Neural cell (in vitro differentiated cells): ENCODE measurements around the gene ZNF622. TPM values are rescaled to one million over a fixed set of nuclear protein-coding genes. Genes with fewer than 3 reads are reported as not detected.

ENCODE experiments used
- H2AFZ ChIP-seq: fragments of 200-600, 300-800 bp; sonication (generic), shearing (Covaris generic); 2 replicates; pipeline ENCODE4 v1.6.0; 2014; ENCODE audit warnings: low read depth, mild to moderate bottlenecking, antibody characterized with exemption, low read length, moderate library complexity
- H3F3A ChIP-seq: fragments of 200-600 bp; shearing (Covaris generic); 2 replicates; pipeline ENCODE4 v1.6.1; 2016; ENCODE audit warnings: mild to moderate bottlenecking, moderate library complexity, mixed read lengths, antibody characterized with exemption, low read length; ENCODE audit not compliant: insufficient read depth, poor library complexity, severe bottlenecking
- H3K27ac ChIP-seq: fragments of 200-600, 300-800 bp; sonication (generic), shearing (Covaris generic); 2 replicates; pipeline ENCODE4 v1.5.1; 2014; ENCODE audit warnings: mild to moderate bottlenecking, low read length, moderate library complexity
- H3K27me3 ChIP-seq: fragments of 300-800, 200-600 bp; sonication (generic), shearing (Covaris generic); 2 replicates; pipeline ENCODE4 v1.6.0; 2014; ENCODE audit warnings: mild to moderate bottlenecking, low read depth, low read length, moderate library complexity; ENCODE audit not compliant: insufficient read depth
- H3K36me3 ChIP-seq: fragments of 300-800, 200-600 bp; sonication (generic), shearing (Covaris generic); 2 replicates; pipeline ENCODE4 v1.5.1; 2014; ENCODE audit warnings: mild to moderate bottlenecking, antibody characterized with exemption, low read length, moderate library complexity; ENCODE audit not compliant: insufficient read depth
- H3K4me2 ChIP-seq: fragments of 300-800, 200-600 bp; sonication (generic), shearing (Covaris generic); 2 replicates; pipeline ENCODE4 v1.6.0; 2014; ENCODE audit warnings: mild to moderate bottlenecking, low read length
- H3K4me3 ChIP-seq: fragments of 300-800, 200-600 bp; sonication (generic), shearing (Covaris generic); 2 replicates; pipeline ENCODE4 v1.5.1; 2014; ENCODE audit warnings: mild to moderate bottlenecking, low read length, moderate library complexity
- H3K79me2 ChIP-seq: fragments of 200-600 bp; shearing (Covaris generic); replicated peaks from 2 replicates; pipeline ENCODE4 v1.6.0; 2014; ENCODE audit warnings: mild to moderate bottlenecking, low read length, moderate library complexity; ENCODE audit not compliant: insufficient read depth
- H3K9ac ChIP-seq: fragments of 300-800, 200-600 bp; sonication (generic), shearing (Covaris generic); 2 replicates; pipeline ENCODE4 v1.6.1; 2016; ENCODE audit warnings: mild to moderate bottlenecking, low read length, mixed read lengths
- H3K9me2 ChIP-seq: fragments of 200-600 bp; shearing (Covaris generic); 2 replicates; pipeline ENCODE4 v1.6.1; 2016; ENCODE audit warnings: mild to moderate bottlenecking, low read length, mixed read lengths; ENCODE audit not compliant: insufficient read depth
- H3K9me3 ChIP-seq: fragments of 200-600, 300-800 bp; sonication (generic), shearing (Covaris generic); 2 replicates; pipeline ENCODE4 v1.6.1; 2016; ENCODE audit warnings: mild to moderate bottlenecking, mixed run types, low read length, moderate library complexity, mixed read lengths
- H4K20me1 ChIP-seq: fragments of 200-600 bp; shearing (Covaris generic); 2 replicates; pipeline ENCODE4 v1.6.1; 2016; ENCODE audit warnings: mild to moderate bottlenecking, mixed run types; ENCODE audit not compliant: insufficient read depth
- CTCF ChIP-seq: fragments of 450-650 bp; IDR thresholded peaks from 2 replicates; pipeline ENCODE4 v1.5.1; 2014; ENCODE audit warnings: antibody characterized with exemption, mild to moderate bottlenecking, moderate library complexity; ENCODE audit not compliant: poor library complexity, severe bottlenecking
- EP300 ChIP-seq: fragments of 450-650 bp; conservative IDR thresholded peaks from 2 replicates; pipeline ENCODE4 v1.6.1; 2014; ENCODE audit warnings: antibody characterized with exemption, mild to moderate bottlenecking, moderate library complexity; ENCODE audit not compliant: poor library complexity, severe bottlenecking
- EZH2 ChIP-seq: fragments of 200-600, 300-800 bp; shearing (Covaris generic), sonication (generic); IDR thresholded peaks from 2 replicates; pipeline ENCODE4 v1.6.1; 2014; ENCODE audit warnings: antibody characterized with exemption, low read length, borderline replicate concordance, mild to moderate bottlenecking; ENCODE audit not compliant: insufficient read depth, poor library complexity, severe bottlenecking
- MXI1 ChIP-seq: fragments of 450-650 bp; conservative IDR thresholded peaks from 2 replicates; pipeline ENCODE4 v1.6.1; 2014; ENCODE audit warnings: antibody characterized with exemption, mild to moderate bottlenecking; ENCODE audit not compliant: poor library complexity, severe bottlenecking
- POLR2AphosphoS5 ChIP-seq: IDR thresholded peaks from 2 replicates; pipeline ENCODE4 v1.6.1; 2012
- RAD21 ChIP-seq: fragments of 450-650 bp; conservative IDR thresholded peaks from 2 replicates; pipeline ENCODE4 v1.6.1; 2014; ENCODE audit warnings: antibody characterized with exemption, mild to moderate bottlenecking, moderate library complexity
- REST ChIP-seq: IDR thresholded peaks from 2 replicates; pipeline ENCODE4 v1.6.1; 2012; ENCODE audit warnings: borderline replicate concordance
- SMC3 ChIP-seq: fragments of 450-650 bp; conservative IDR thresholded peaks from 2 replicates; pipeline ENCODE4 v1.6.1; 2014; ENCODE audit warnings: antibody characterized with exemption, mild to moderate bottlenecking, moderate library complexity; ENCODE audit not compliant: poor library complexity
- TAF1 ChIP-seq: IDR thresholded peaks from 2 replicates; pipeline ENCODE4 v1.6.1; 2012; ENCODE audit warnings: low read depth
- polyA plus RNA-seq: library from polyadenylated mRNA; depleted of rRNA; stranded (reverse); fragments of >200 nt; gene quantifications from 2 replicates; pipeline ENCODE4 v1.2.3, GENCODE V29; 2014

The ZNF622 gene
- polyA plus RNA-seq, 1 donor from 2014 or later: 45.9 TPM

GRCh38 chr5:16454686-16455085, 10.9 kb downstream of the ZNF622 start:
- peaks cover 29% of the 10 kb centered on the region for H3K36me3 ChIP-seq
- no peaks in the 10 kb centered on the region for H4K20me1 ChIP-seq
- no peaks in the 10 kb centered on the region for H3F3A ChIP-seq
- no peak overlapping the region for H3K4me2 ChIP-seq
- H3K9ac ChIP-seq: no peak overlapping the region
- no peak overlapping the region for H2AFZ ChIP-seq
- H3K9me3 ChIP-seq: no peaks in the 10 kb centered on the region
- TF ChIP-seq POLR2AphosphoS5 (no peak), EZH2 (no peak), TAF1 (no peak), SMC3 (no peak), RAD21 (no peak), REST (no peak), EP300 (no peak), CTCF (no peak), MXI1 (no peak)
- no peaks in the 10 kb centered on the region for H3K27me3 ChIP-seq
- peaks cover 10% of the 10 kb centered on the region for H3K79me2 ChIP-seq
- H3K9me2 ChIP-seq: no peaks in the 10 kb centered on the region
- no peak overlapping the region for H3K27ac ChIP-seq
- no peak overlapping the region for H3K4me3 ChIP-seq

GRCh38 chr5:16453609-16454008, 12.0 kb downstream of the ZNF622 start:
- Histone ChIP-seq H3K27ac (no peak overlapping the region), H4K20me1 (no peaks in the 10 kb centered on the region), H3K79me2 (peaks cover 10% of the 10 kb centered on the region), H3K9me2 (no peaks in the 10 kb centered on the region), H3K27me3 (no peaks in the 10 kb centered on the region), H3K36me3 (peaks cover 29% of the 10 kb centered on the region), H2AFZ (no peak overlapping the region), H3K9me3 (no peaks in the 10 kb centered on the region), H3K4me2 (no peak overlapping the region), H3K9ac (no peak overlapping the region), H3K4me3 (no peak overlapping the region), H3F3A (no peaks in the 10 kb centered on the region)
- no peak for TF ChIP-seq REST
- peak; percentile 57 for TF ChIP-seq RAD21
- TF ChIP-seq TAF1: no peak
- TF ChIP-seq CTCF: peak; percentile 49
- TF ChIP-seq POLR2AphosphoS5: no peak
- peak; percentile 38 for TF ChIP-seq SMC3
